HCT116 (cell line): ENCODE data around the gene EMP1. TPM values are rescaled to one million over a fixed set of nuclear protein-coding genes. Genes with fewer than 3 reads are reported as not detected.
A peak's percentile ranks its signal among the peaks of the same experiment; 100 is the strongest.

Experiments used
- ATAC-seq: fragments of 200-7000 bp; cut with Tn5 transposase; 2 replicates; pipeline ENCODE4 v1.9.1; 2020; ENCODE audit warnings: mild to moderate bottlenecking, moderate library complexity
- BruUV-seq: library from RNA; stranded (reverse); fragments of 400-500 nt; replicated peaks from 2 replicates; lab custom pipeline; 2021; lab: Mats Ljungman, UMichigan
- CTCF ChIA-PET: fragments of 300-600 bp; sonication (Branson Sonifier 250); formaldehyde crosslinking; loops from one replicate; lab custom pipeline; 2021; ENCODE audit warnings: antibody characterized with exemption; lab: Charles Lee
- POLR2A ChIA-PET: fragments of 300-600, 350-600 bp; sonication (Branson Sonifier 250); formaldehyde crosslinking; loops from one replicate; lab custom pipeline; 2021; ENCODE audit warnings: antibody characterized with exemption; lab: Charles Lee
- RAD21 ChIA-PET, 2 experiments: fragments of 300-600 bp; sonication (Branson Sonifier 250); formaldehyde crosslinking; loops; one replicate each; lab custom pipeline; 2023; ENCODE audit warnings: low total read pairs in 2 of 2; ENCODE audit not compliant: uncharacterized antibody in 2 of 2, unreplicated experiment in 2 of 2, low non-redundant PET in 1 of 2; lab: Charles Lee
- DNase-seq: peaks from one replicate; pipeline ENCODE4 v3.0.0-alpha.2; 2010; ENCODE audit warnings: low read depth, low spot score
- H2AFZ ChIP-seq: fragments of 200-600 bp; shearing (Covaris generic), sonication (generic); 2 replicates; pipeline ENCODE4 v1.6.1; 2017; ENCODE audit warnings: low read depth, mixed run types, mixed read lengths, antibody characterized with exemption, low read length; ENCODE audit not compliant: poor library complexity, severe bottlenecking
- H3K27ac ChIP-seq: 2 replicates; pipeline ENCODE4 v1.5.1; 2012; ENCODE audit warnings: low read depth, low read length
- H3K27me3 ChIP-seq: fragments of 200-600 bp; sonication (generic); 2 replicates; pipeline ENCODE4 v1.6.1; 2016; ENCODE audit warnings: mixed run types, low read length, mixed read lengths; ENCODE audit not compliant: insufficient read depth
- H3K36me3 ChIP-seq, 2 experiments: fragments of 200-500 bp in 1 of 2; fragments of 200-600 bp in 1 of 2; sonication (Bioruptor generic) in 1 of 2; sonication (generic) in 1 of 2; 2 replicates each; pipeline versions ENCODE4 v1.5.1 to v1.6.1; 2014 to 2016; ENCODE audit warnings: low read length in 2 of 2, inconsistent platforms in 1 of 2, mixed read lengths in 1 of 2, mixed run types in 1 of 2; ENCODE audit not compliant: insufficient read depth in 2 of 2, control insufficient read depth in 1 of 2
- H3K4me1 ChIP-seq, 2 experiments: fragments of 200-600 bp in 1 of 2; sonication (generic) in 1 of 2; 2 replicates each; pipeline versions ENCODE4 v1.5.1 to v1.6.1; 2012 to 2017; ENCODE audit warnings: low read length in 2 of 2, inconsistent platforms in 1 of 2, mild to moderate bottlenecking in 1 of 2, mixed read lengths in 1 of 2, mixed run types in 1 of 2, moderate library complexity in 1 of 2; ENCODE audit not compliant: insufficient read depth in 2 of 2, control insufficient read depth in 1 of 2
- H3K4me2 ChIP-seq: fragments of 200-600 bp; sonication (generic); 2 replicates; pipeline ENCODE4 v1.6.1; 2017; ENCODE audit warnings: mixed run types, low read length, mixed read lengths
- H3K4me3 ChIP-seq, 2 experiments: fragments of 200-600 bp in 1 of 2; sonication (generic) in 1 of 2; replicated peaks in 1 of 2; 2 replicates each; pipeline ENCODE4 v1.5.1; 2011 to 2016; ENCODE audit warnings: low read length in 2 of 2, control low read depth in 1 of 2, low read depth in 1 of 2, mild to moderate bottlenecking in 1 of 2, mixed read lengths in 1 of 2, mixed run types in 1 of 2
- H3K79me2 ChIP-seq: fragments of 200-600 bp; sonication (generic); 2 replicates; pipeline ENCODE4 v1.6.1; 2017; ENCODE audit warnings: mild to moderate bottlenecking, mixed run types, low read length, moderate library complexity, mixed read lengths; ENCODE audit not compliant: insufficient read depth
- H3K9ac ChIP-seq: fragments of 200-600 bp; sonication (generic); 2 replicates; pipeline ENCODE4 v1.6.1; 2016; ENCODE audit warnings: low read length, mixed read lengths
- H3K9me2 ChIP-seq: fragments of 200-600 bp; sonication (generic), shearing (Covaris generic); 2 replicates; pipeline ENCODE4 v1.6.1; 2017; ENCODE audit warnings: mixed run types, mild to moderate bottlenecking, moderate library complexity; ENCODE audit not compliant: insufficient read depth
- H3K9me3 ChIP-seq, 2 experiments: fragments of 200-500 bp in 1 of 2; fragments of 200-600 bp in 1 of 2; sonication (Bioruptor generic) in 1 of 2; sonication (generic) in 1 of 2; 2 replicates each; pipeline ENCODE4 v1.6.1; 2014 to 2017; ENCODE audit warnings: low read length in 2 of 2, mixed read lengths in 2 of 2, inconsistent platforms in 1 of 2, low read depth in 1 of 2, mild to moderate bottlenecking in 1 of 2, mixed run types in 1 of 2, moderate library complexity in 1 of 2; ENCODE audit not compliant: control insufficient read depth in 1 of 2, insufficient read depth in 1 of 2
- H4K20me1 ChIP-seq: fragments of 200-600 bp; sonication (generic), shearing (Covaris generic); 2 replicates; pipeline ENCODE4 v1.6.1; 2017; ENCODE audit warnings: mixed run types, mild to moderate bottlenecking, moderate library complexity; ENCODE audit not compliant: insufficient read depth
- ATF3 ChIP-seq: IDR thresholded peaks from 2 replicates; pipeline ENCODE4 v1.6.1; 2012
- CBX3 ChIP-seq: IDR thresholded peaks from 2 replicates; pipeline ENCODE4 v1.6.1; 2012; ENCODE audit warnings: low read depth
- EGR1 ChIP-seq: IDR thresholded peaks from 2 replicates; pipeline ENCODE4 v1.6.1; 2012; ENCODE audit warnings: low read depth
- ELF1 ChIP-seq: IDR thresholded peaks from 2 replicates; pipeline ENCODE4 v1.6.1; 2012; ENCODE audit warnings: low read depth, borderline replicate concordance
- EZH2 ChIP-seq: fragments of 200-600 bp; sonication (generic); IDR thresholded peaks from 2 replicates; pipeline ENCODE4 v1.6.1; 2017; ENCODE audit warnings: antibody characterized with exemption, mixed run types
- FOSL1 ChIP-seq: IDR thresholded peaks from 2 replicates; pipeline ENCODE4 v1.6.1; 2012; ENCODE audit warnings: low read depth
- JUND ChIP-seq: IDR thresholded peaks from 2 replicates; pipeline ENCODE4 v1.6.1; 2012
- MAX ChIP-seq: IDR thresholded peaks from 2 replicates; pipeline ENCODE4 v1.6.1; 2012
- POLR2AphosphoS5 ChIP-seq: IDR thresholded peaks from 2 replicates; pipeline ENCODE4 v1.6.1; 2011; ENCODE audit warnings: mild to moderate bottlenecking, low read depth, low read length, moderate library complexity
- REST ChIP-seq: IDR thresholded peaks from 2 replicates; pipeline ENCODE4 v1.6.1; 2012; ENCODE audit warnings: low read depth
- SIN3A ChIP-seq: IDR thresholded peaks from 2 replicates; pipeline ENCODE4 v1.6.1; 2012; ENCODE audit warnings: low read depth
- SP1 ChIP-seq: IDR thresholded peaks from 2 replicates; pipeline ENCODE4 v1.6.1; 2012; ENCODE audit warnings: low read depth
- SRF ChIP-seq: IDR thresholded peaks from 2 replicates; pipeline ENCODE4 v1.6.1; 2012; ENCODE audit warnings: low read depth
- TCF7L2 ChIP-seq: IDR thresholded peaks from 2 replicates; pipeline ENCODE4 v1.7.0; 2011; ENCODE audit warnings: borderline replicate concordance, inconsistent platforms; ENCODE audit not compliant: insufficient read depth, insufficient read length; ENCODE audit errors: extremely low read depth
- ZBTB33 ChIP-seq: IDR thresholded peaks from 2 replicates; pipeline ENCODE4 v1.6.1; 2011; ENCODE audit warnings: mild to moderate bottlenecking, low read length, moderate library complexity; ENCODE audit not compliant: insufficient replicate concordance; ENCODE audit errors: extremely low read depth
- intact Hi-C: fragments of 100-400 bp; cut with micrococcal nuclease; formaldehyde crosslinking; loops from 2 replicates; pipeline ENCODE4 v1.10.0; 2022
- total RNA-seq: library from RNA; stranded (reverse); gene quantifications from one replicate; pipeline ENCODE4 v1.2.1, GENCODE V29; 2021; ENCODE audit not compliant: unreplicated experiment

EMP1 gene
- total RNA-seq, 1 experiment from 2014 or later, result 110 TPM

- TF ChIP-seq ZBTB33, result no peak
Measured at GRCh38 chr12:13211859-13212664, 15.5 kb downstream of the EMP1 start (continued).

- Histone ChIP-seq H3K9me2 (no peaks in the 10 kb centered on the region), H3K9ac (no peak overlapping the region), H3K4me3 (no peak overlapping the region), H3K27ac (no peak overlapping the region), H3K4me1 (peaks cover 17 to 23% of the 10 kb centered on the region in 2 experiments), H4K20me1 (no peaks in the 10 kb centered on the region), H3K27me3 (no peaks in the 10 kb centered on the region), H3K79me2 (peaks cover 27% of the 10 kb centered on the region), H3K36me3 (peaks cover 0 to 60% of the 10 kb centered on the region in 2 experiments; a peak in 2 of 4 replicates), H2AFZ (no peak overlapping the region), H3K9me3 (no peaks in the 10 kb centered on the region), H3K4me2 (no peak overlapping the region)
- DNase-seq, result no peak
- RAD21 ChIA-PET, result no interaction called here
- CTCF ChIA-PET, result no interaction called here
- TSS peak; percentile 35 for BruUV-seq
- intact Hi-C loops, result no loop called here
- POLR2A ChIA-PET, result no interaction called here
- ATAC-seq, result no peak
- TF ChIP-seq JUND (no peak), SP1 (no peak), CBX3 (no peak), SRF (no peak), EZH2 (no peak), ELF1 (no peak), REST (no peak), POLR2AphosphoS5 (no peak), ATF3 (no peak), TCF7L2 (no peak), SIN3A (no peak), MAX (no peak), FOSL1 (no peak), EGR1 (no peak)
Measured at GRCh38 chr12:13215056-13215455, 18.5 kb downstream of the EMP1 start.
